Measurements from ENCODE around the gene VILL. TPM values are rescaled to one million over a fixed set of nuclear protein-coding genes. Genes with fewer than 3 reads are reported as not detected.
"Not testable (repeated sequence)": the region's sequence is repeated elsewhere in the genome, so short reads cannot be mapped to it uniquely, and the experiment has no call there.

VILL gene
- total RNA-seq, 2 donors from 2014 or later = 3.4 to 5.9 TPM

GRCh38 chr3:37961622-37962431 lies 28.8 kb upstream of the VILL start:
- intact Hi-C loops (cut with DNase I) = loop anchor here in 1 of 2 donors (5.0 kb wide), 1 partner anchor 1130 kb away; no protein-coding TSS in a partner anchor
- no peak for DNase-seq (ENCODE audit: low spot score)

GRCh38 chr3:37963016-37963415 lies 27.6 kb upstream of the VILL start:
- DNase-seq (ENCODE audit: low spot score) = no peak
- intact Hi-C loops (cut with DNase I) = loop anchor here in 1 of 2 donors (5.0 kb wide), 1 partner anchor 1129 kb away; no protein-coding TSS in a partner anchor

GRCh38 chr3:37963635-37964034 lies 27.0 kb upstream of the VILL start:
- intact Hi-C loops (cut with DNase I) = loop anchor here in 1 of 2 donors (5.0 kb wide), 1 partner anchor 1129 kb away; no protein-coding TSS in a partner anchor
- DNase-seq (ENCODE audit: low spot score) = no peak

GRCh38 chr3:37964146-37964545 lies 26.4 kb upstream of the VILL start:
- intact Hi-C loops (cut with DNase I) = loop anchor here in 1 of 2 donors (5.0 kb wide), 1 partner anchor 1128 kb away; no protein-coding TSS in a partner anchor

GRCh38 chr3:37964716-37965115 lies 25.9 kb upstream of the VILL start:
- intact Hi-C loops (cut with DNase I) = loop anchor here in 1 of 2 donors (5.0 kb wide), 2 partner anchors 107 to 1128 kb away; no protein-coding TSS in a partner anchor
- DNase-seq (ENCODE audit: low spot score) = no peak

More at GRCh38 chr3:37964146-37964545, 26.4 kb upstream of the VILL start:
- no peak for DNase-seq (ENCODE audit: low spot score)

GRCh38 chr3:37967260-37967881 lies 23.2 kb upstream of the VILL start:
- intact Hi-C loops (cut with DNase I) = loop anchor here (2.0 to 5.0 kb wide), 2 partner anchors 110 to 113 kb away; no protein-coding TSS in a partner anchor
- DNase-seq (ENCODE audit: low spot score) = peak; percentile 88

- intact Hi-C loops (cut with DNase I) = loop anchor here in 1 of 2 donors (5.0 kb wide), 1 partner anchor 111 kb away; no protein-coding TSS in a partner anchor
- no peak for DNase-seq (ENCODE audit: low spot score)
Observed at GRCh38 chr3:37968199-37968598, 22.4 kb upstream of the VILL start.

GRCh38 chr3:37968813-37969595 lies 21.6 kb upstream of the VILL start:
- intact Hi-C loops (cut with DNase I) = loop anchor here in 1 of 2 donors (5.0 kb wide), 1 partner anchor 112 kb away; no protein-coding TSS in a partner anchor
- DNase-seq (ENCODE audit: low spot score) = no peak

GRCh38 chr3:37969596-37970100 lies 20.9 kb upstream of the VILL start:
- intact Hi-C loops (cut with DNase I) = loop anchor here in 1 of 2 donors (5.0 kb wide), 1 partner anchor 112 kb away; no protein-coding TSS in a partner anchor
- no peak for DNase-seq (ENCODE audit: low spot score)

GRCh38 chr3:37970802-37971201 lies 19.8 kb upstream of the VILL start:
- DNase-seq (ENCODE audit: low spot score) = no peak
- intact Hi-C loops (cut with DNase I) = no loop called here

GRCh38 chr3:37971467-37971866 lies 19.1 kb upstream of the VILL start:
- intact Hi-C loops (cut with DNase I) = no loop called here
- no peak for DNase-seq (ENCODE audit: low spot score)

- DNase-seq (ENCODE audit: low spot score); intact Hi-C loops (cut with DNase I): not testable (repeated sequence)
Observed at GRCh38 chr3:37972056-37972455, 18.5 kb upstream of the VILL start.

- DNase-seq (ENCODE audit: low spot score) = no peak
- intact Hi-C loops (cut with DNase I) = no loop called here
Observed at GRCh38 chr3:37973246-37974054, 17.1 kb upstream of the VILL start.

- DNase-seq (ENCODE audit: low spot score) = no peak
- intact Hi-C loops (cut with DNase I) = no loop called here
Observed at GRCh38 chr3:37974121-37975083, 16.2 kb upstream of the VILL start.

- DNase-seq (ENCODE audit: low spot score) = no peak
- intact Hi-C loops (cut with DNase I) = no loop called here
Observed at GRCh38 chr3:37979541-37980461, 10.8 kb upstream of the VILL start.

All from posterior vena cava (tissue), 2 donors.